ES-I3 (cell line): ENCODE measurements around the gene KCNT1.

Experiments
- H3K36me3 ChIP-seq: 2 replicates; pipeline ENCODE4 v1.6.1; 2013; ENCODE audit warnings: mild to moderate bottlenecking, low read length, control low read depth, moderate library complexity; ENCODE audit not compliant: insufficient read depth
- H3K4me1 ChIP-seq: 2 replicates; pipeline ENCODE4 v1.6.1; 2013; ENCODE audit warnings: mild to moderate bottlenecking, control low read depth, low read length; ENCODE audit not compliant: insufficient read depth
- H3K9ac ChIP-seq: 2 replicates; pipeline ENCODE4 v1.6.1; 2013; ENCODE audit warnings: low read depth, mild to moderate bottlenecking, low read length, moderate library complexity
- H3K9me3 ChIP-seq: 2 replicates; pipeline ENCODE4 v1.6.1; 2013; ENCODE audit warnings: mild to moderate bottlenecking, low read length, moderate library complexity; ENCODE audit not compliant: control insufficient read depth, insufficient read depth

Gene KCNT1

DNA sequence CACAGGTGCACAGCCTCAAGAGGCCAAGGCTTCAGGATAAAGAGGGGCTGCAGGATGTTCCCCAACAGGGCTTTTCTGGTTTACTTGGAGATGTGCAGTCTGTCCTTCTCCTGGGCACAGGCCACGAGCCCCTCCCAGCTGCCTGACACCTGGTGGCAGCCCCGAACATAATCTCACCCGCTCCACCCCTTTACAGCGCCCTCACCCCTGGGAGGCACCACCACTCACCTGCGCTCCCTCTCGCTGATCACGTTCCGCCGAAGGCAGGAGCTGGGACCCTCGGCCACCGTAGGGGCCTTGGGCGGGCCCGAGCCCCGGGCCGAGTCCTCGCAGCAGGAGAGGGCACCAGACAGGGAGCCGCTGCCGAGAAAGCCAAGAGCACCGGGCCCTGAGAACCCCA lies 3.2 kb upstream of the KCNT1 start:
- no peak overlapping the region for H3K9ac ChIP-seq
- H3K36me3 ChIP-seq: no peaks in the 10 kb centered on the region
- H3K9me3 ChIP-seq: no peaks in the 10 kb centered on the region
- no peaks in the 10 kb centered on the region for H3K4me1 ChIP-seq

- Histone ChIP-seq H3K36me3 (no peaks in the 10 kb centered on the region), H3K9me3 (no peaks in the 10 kb centered on the region), H3K9ac (no peak within 1 kb of the TSS), H3K4me1 (no peaks in the 10 kb centered on the region)
Observed at GRCh38 chr9:135699440-135699839, 2.5 kb upstream of the KCNT1 start, which contains the start of gene SOHLH1. Gene SOHLH1, minus strand, starts transcription at chr9:135699481. Its CDS starts 14 bp downstream, at chr9:135699467.

DNA sequence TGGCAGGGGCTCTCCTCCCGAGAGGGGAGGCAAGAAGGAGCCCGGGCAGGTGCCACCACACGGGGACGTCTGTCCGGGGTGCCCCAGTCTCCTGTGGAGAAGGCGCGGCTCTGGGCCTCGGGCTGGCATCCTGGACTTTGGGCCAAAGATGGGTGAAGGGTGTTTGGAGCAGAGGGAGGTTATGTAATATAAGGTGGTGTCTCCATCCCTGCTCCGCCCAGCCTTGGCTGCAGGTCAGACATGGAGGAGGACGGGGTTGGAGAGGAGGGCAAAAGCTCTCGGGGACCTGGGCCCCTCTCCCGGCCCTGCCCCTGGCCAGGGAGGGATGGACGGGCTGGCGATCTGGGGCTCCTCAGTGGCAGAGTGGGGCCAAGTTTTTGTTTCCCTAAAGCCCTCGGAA lies 1.5 kb upstream of the KCNT1 start:
- no peak overlapping the region for H3K9ac ChIP-seq
- H3K4me1 ChIP-seq: no peaks in the 10 kb centered on the region
- no peaks in the 10 kb centered on the region for H3K36me3 ChIP-seq
- no peaks in the 10 kb centered on the region for H3K9me3 ChIP-seq

DNA sequence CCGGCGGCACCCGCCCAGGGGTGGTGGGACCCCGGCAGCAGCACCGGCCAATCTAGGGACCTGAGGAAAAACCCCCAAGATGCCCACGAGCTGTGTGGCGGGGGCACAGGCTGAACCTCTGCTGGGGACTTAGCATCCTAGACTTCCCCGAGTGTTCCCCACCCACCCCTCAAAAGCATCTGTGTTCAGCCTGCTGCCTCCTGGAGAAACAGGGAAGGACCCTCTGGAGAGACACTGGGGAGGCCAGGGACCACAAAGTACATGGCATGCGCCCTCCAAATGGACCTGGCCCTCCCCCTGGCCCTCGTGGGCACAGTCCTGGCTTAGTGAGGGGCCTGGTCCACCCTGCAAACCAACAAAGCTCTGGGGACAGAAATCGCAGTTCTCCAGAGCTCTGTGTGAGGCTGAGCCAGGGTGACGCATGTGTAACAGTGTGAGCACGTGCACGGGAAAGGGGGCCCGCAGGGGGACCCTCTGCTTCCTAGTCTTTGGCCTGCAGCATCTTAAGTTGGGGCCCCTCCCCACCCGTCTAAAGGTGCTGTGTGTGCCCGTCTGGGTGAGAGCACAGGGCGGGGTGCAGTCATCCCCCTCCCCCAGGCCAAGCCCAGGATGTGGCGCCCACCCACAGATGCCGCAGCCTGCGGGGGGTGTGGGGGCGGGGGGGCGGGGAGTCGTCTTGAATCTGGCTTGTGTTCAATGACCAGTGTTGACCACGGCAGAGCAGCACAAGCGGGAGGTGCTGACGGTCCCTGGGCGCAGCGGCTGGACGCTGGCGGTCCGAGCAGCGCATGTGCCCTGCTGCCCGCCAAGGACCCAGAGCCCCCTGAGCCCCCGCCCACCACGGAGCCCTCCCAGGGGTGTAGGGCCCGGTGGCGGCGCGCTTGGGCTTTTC lies 672 bp upstream of the KCNT1 start:
- Histone ChIP-seq H3K4me1 (no peaks in the 10 kb centered on the region), H3K9me3 (no peaks in the 10 kb centered on the region), H3K36me3 (no peaks in the 10 kb centered on the region), H3K9ac (peak overlapping the region; percentile 56)

DNA sequence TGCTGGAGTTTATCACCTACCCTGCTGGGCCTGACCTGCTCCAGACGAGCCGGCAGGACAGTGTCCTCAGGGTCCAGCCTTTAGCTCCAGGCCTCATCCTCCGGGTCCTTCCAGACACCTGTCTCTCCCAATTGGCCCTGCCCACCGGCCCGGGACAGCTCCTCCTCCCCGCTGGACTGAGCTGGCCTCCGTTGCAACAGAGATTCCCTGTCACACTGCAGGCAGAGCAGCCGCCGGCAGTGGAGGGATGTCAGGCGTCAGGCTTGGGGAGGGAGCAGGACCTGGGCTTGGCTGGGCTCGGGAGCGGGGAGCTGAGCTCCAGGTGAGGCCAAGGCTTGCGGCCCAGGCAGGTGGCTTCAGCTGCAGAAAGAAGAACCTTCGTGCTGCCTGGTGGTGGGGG lies 1.7 kb downstream of the KCNT1 start:
- Histone ChIP-seq H3K36me3 (no peaks in the 10 kb centered on the region), H3K9me3 (no peaks in the 10 kb centered on the region), H3K4me1 (no peaks in the 10 kb centered on the region), H3K9ac (no peak overlapping the region)

GRCh38 chr9:135704483-135704882 lies 2.5 kb downstream of the KCNT1 start:
- Histone ChIP-seq H3K36me3 (no peaks in the 10 kb centered on the region), H3K9me3 (no peaks in the 10 kb centered on the region), H3K9ac (no peak overlapping the region), H3K4me1 (no peaks in the 10 kb centered on the region)

GRCh38 chr9:135705376-135705775 lies 3.4 kb downstream of the KCNT1 start:
- no peaks in the 10 kb centered on the region for H3K9me3 ChIP-seq
- no peak overlapping the region for H3K9ac ChIP-seq
- no peaks in the 10 kb centered on the region for H3K36me3 ChIP-seq
- no peaks in the 10 kb centered on the region for H3K4me1 ChIP-seq

GRCh38 chr9:135706288-135706687 lies 4.3 kb downstream of the KCNT1 start:
- no peaks in the 10 kb centered on the region for H3K9me3 ChIP-seq
- no peak overlapping the region for H3K9ac ChIP-seq
- H3K36me3 ChIP-seq: no peaks in the 10 kb centered on the region
- H3K4me1 ChIP-seq: no peaks in the 10 kb centered on the region

- Histone ChIP-seq H3K36me3 (no peaks in the 10 kb centered on the region), H3K9ac (no peak overlapping the region), H3K4me1 (no peaks in the 10 kb centered on the region), H3K9me3 (no peaks in the 10 kb centered on the region)
Observed at GRCh38 chr9:135707252-135708138, 5.5 kb downstream of the KCNT1 start.

DNA sequence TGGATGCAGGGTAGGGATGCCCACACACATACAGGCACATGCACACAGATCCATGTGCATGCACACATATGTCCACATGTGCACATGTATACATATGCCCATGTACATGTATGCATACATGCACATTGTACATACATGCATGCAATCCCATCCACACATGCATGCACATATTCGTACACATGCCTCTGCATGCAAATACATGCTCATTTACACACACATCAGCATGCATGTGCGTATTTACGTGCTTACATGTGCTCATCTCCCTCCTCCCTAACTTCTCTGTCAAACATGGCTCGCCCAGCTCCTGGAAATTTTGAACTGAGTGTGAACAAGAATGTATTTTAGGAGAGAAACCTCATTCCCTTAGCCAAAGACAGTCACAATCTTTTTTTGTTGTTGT lies 6.2 kb downstream of the KCNT1 start:
- no peaks in the 10 kb centered on the region for H3K36me3 ChIP-seq
- no peak overlapping the region for H3K9ac ChIP-seq
- H3K9me3 ChIP-seq: no peaks in the 10 kb centered on the region
- no peaks in the 10 kb centered on the region for H3K4me1 ChIP-seq

- no peaks in the 10 kb centered on the region for H3K9me3 ChIP-seq
- H3K36me3 ChIP-seq: no peaks in the 10 kb centered on the region
- no peak overlapping the region for H3K9ac ChIP-seq
- no peaks in the 10 kb centered on the region for H3K4me1 ChIP-seq
Observed at GRCh38 chr9:135711391-135711790, 9.4 kb downstream of the KCNT1 start.

DNA sequence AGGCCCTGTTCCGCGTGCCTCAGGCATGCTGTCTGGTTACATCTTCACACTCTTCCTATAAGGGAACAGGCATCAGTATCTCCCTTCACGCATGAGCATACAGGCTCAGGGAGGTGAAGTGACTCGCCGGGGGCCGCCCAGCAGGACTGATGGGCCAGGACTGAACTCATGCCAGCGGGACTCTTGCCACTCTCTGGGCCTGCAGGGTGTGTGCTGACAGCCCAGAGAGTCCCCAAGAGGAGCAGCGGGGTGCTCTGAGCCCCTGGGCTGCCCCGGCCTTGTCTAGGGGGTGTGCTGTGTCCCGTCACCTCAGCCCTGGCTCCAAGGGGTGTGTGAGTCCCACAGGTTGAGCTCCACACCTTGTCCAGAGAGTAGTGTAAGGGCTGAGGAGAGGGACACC lies 9.9 kb downstream of the KCNT1 start:
- H3K36me3 ChIP-seq: no peaks in the 10 kb centered on the region
- no peak overlapping the region for H3K9ac ChIP-seq
- no peaks in the 10 kb centered on the region for H3K9me3 ChIP-seq
- no peaks in the 10 kb centered on the region for H3K4me1 ChIP-seq

DNA sequence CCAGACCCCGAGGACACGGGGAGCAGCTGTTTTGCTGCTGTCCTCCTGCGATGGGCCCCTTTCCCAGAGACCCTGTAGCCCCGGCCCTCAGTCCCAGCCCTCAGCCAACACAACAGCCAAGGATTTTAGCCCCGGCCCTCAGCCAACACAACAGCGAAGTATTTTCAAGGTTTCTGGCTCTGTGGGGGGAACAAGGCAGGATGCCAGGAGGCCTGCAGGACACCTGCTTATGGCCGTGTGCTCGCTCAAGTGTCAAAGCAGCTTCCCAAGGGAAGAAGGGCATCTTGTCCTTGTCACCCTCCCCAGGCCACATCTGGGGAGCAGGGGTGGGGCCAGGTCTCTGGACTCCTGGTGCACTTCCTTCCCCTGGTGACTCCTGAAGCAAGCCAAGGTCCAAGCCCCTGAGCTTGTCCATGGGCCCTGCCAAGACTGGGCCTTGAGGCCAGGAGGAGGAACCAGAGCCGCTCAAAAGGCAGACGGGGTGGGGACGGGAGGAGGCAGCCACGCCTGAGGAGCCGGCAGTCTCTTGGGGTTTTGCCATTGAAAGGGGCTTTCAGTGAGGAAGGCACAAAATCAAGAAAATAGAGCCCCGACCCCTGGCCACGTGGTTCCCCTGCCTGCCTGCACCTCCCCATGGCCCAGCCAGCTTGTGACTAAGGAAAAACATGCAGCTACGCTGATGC lies 10.8 kb downstream of the KCNT1 start:
- Histone ChIP-seq H3K9ac (no peak overlapping the region), H3K9me3 (no peaks in the 10 kb centered on the region), H3K4me1 (no peaks in the 10 kb centered on the region), H3K36me3 (no peaks in the 10 kb centered on the region)
